ENCODE results near the gene DUOX1.

DUOX1 gene

GRCh38 chr15:45185069-45185779, 55.4 kb downstream of the DUOX1 start:
- Histone ChIP-seq H3K4me3 (ENCODE audit: low read length) (no peak overlapping the region), H3K9ac (ENCODE audit: low read length) (no peak overlapping the region), H3K36me3 (replicated peaks; ENCODE audit: low read depth, low read length) (no peaks in the 10 kb centered on the region), H3K4me2 (ENCODE audit: low read length) (no peak overlapping the region), H3K79me2 (ENCODE audit: low read length) (no peaks in the 10 kb centered on the region), H2AFZ (ENCODE audit: low read depth, low read length) (no peak overlapping the region), H3K9me3 (ENCODE audit: insufficient read depth, low read length) (no peaks in the 10 kb centered on the region), H4K20me1 (ENCODE audit: insufficient read depth, low read length) (no peaks in the 10 kb centered on the region), H3K27ac (ENCODE audit: low read length) (no peak overlapping the region), H3K4me1 (ENCODE audit: low read length) (peaks cover 3% of the 10 kb centered on the region), H3K27me3 (ENCODE audit: low read depth, low read length) (peaks cover 14% of the 10 kb centered on the region)
- TF ChIP-seq EZH2phosphoT487 (IDR thresholded peaks at IDR 0.05; ENCODE audit: low read depth) (no peak), CTCF (IDR thresholded peaks at IDR 0.05; ENCODE audit: low read depth, low read length) (no peak)

DNA sequence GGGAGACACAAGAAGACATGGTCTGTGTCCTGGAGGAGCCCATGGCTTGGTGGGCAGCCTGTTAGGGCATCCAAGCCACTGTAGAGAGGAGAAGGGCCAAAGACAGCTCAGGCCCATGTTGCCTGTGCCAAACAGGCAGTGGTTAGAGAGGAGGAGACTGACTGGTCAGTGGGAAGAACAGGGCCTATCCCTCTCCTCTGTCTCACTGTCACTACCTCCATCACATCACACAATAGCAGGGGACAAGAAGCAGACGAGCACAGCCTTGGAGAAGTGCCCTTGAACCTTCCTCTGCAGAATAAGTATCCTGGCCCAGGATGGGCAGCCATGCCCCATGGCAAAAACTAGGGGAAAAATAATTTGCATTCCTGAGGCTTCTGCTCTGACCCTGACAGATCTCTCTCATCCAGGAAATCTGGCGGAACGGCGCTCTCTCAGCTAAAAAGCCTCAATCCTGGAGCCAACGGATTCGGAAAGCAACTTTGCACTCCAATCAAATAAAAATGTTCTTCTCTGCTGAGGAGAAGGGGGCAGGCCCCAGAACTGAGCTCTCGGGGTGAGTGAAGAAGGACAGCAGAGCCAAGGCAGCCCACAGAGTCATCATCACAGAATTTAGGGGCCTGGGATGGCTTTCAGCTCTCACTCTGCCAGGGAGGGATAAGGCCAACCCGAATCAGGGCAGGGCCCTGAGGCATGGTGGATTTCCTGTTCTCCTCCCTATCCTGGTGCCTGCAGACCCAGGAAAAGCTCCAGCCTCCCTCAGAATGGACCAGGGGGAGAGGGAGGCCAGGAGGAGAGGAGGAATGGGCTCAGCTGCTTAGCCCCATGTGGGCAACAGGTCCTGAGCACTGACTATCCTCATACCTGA, 56.3 kb downstream of the DUOX1 start:
- peaks cover 19% of the 10 kb centered on the region for H3K27me3 ChIP-seq (ENCODE audit: low read depth, low read length)
- no peaks in the 10 kb centered on the region for H3K9me3 ChIP-seq (ENCODE audit: insufficient read depth, low read length)
- no peak overlapping the region for H3K9ac ChIP-seq (ENCODE audit: low read length)
- H3K27ac ChIP-seq (ENCODE audit: low read length): no peak overlapping the region
- H3K4me2 ChIP-seq (ENCODE audit: low read length): no peak overlapping the region
- no peaks in the 10 kb centered on the region for H4K20me1 ChIP-seq (ENCODE audit: insufficient read depth, low read length)
- H3K79me2 ChIP-seq (ENCODE audit: low read length): no peaks in the 10 kb centered on the region
- no peak overlapping the region for H2AFZ ChIP-seq (ENCODE audit: low read depth, low read length)
- peaks cover 3% of the 10 kb centered on the region for H3K4me1 ChIP-seq (ENCODE audit: low read length)
- H3K36me3 ChIP-seq (replicated peaks; ENCODE audit: low read depth, low read length): no peaks in the 10 kb centered on the region
- no peak overlapping the region for H3K4me3 ChIP-seq (ENCODE audit: low read length)
- TF ChIP-seq CTCF (IDR thresholded peaks at IDR 0.05; ENCODE audit: low read depth, low read length): no peak
- no peak for TF ChIP-seq EZH2phosphoT487 (IDR thresholded peaks at IDR 0.05; ENCODE audit: low read depth)

DNA sequence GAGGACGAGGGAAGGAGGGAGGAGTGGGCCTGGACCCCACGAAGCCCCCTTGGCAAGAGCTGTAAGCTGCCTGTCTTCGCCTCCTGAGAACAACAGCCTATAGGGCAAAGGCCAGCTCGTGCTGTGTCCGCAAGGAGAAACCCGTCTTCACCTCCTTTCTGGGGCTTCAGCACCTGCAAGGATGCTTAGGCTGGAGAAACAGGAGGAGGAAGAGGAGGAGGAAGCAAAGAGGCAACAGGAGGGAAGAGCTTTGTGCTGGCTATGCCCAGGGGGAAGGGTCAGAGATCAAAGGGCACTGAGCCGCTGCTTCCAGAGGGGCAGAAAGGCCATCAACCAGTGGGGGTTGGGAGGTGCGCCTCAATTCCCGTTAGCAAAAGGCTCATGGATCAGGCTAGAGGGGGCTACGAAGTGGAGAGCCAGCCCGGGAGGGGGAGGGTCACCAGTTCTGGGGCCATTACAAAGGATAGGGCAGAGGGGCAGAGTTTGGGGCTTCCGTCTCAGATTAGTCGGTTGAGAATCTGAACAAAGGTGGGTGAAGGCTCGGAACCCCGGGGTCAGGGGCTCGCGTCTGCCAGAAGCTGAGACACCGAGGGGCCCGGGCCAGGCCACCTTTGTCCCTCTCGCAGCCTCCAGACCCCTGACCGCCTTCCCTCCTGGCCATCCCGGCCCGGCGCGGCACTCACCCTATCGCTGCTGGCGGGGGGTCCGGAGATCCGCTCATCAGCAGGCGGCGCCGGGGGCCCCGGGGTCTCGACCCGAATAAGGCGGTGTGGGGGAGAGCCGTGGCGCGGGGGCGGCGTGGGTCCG, 57.2 kb downstream of the DUOX1 start:
- no peaks in the 10 kb centered on the region for H3K9me3 ChIP-seq (ENCODE audit: insufficient read depth, low read length)
- peaks cover 21% of the 10 kb centered on the region for H3K27me3 ChIP-seq (ENCODE audit: low read depth, low read length)
- no peaks in the 10 kb centered on the region for H3K79me2 ChIP-seq (ENCODE audit: low read length)
- H3K4me2 ChIP-seq (ENCODE audit: low read length): peak overlapping the region; percentile 59
- no peaks in the 10 kb centered on the region for H3K36me3 ChIP-seq (replicated peaks; ENCODE audit: low read depth, low read length)
- H3K4me1 ChIP-seq (ENCODE audit: low read length): peaks cover 3% of the 10 kb centered on the region
- H2AFZ ChIP-seq (ENCODE audit: low read depth, low read length): no peak overlapping the region
- 0 out of 2 replicates have a peak overlapping the region, but pooled peaks have one; percentile 25 for H3K9ac ChIP-seq (ENCODE audit: low read length)
- H3K27ac ChIP-seq (ENCODE audit: low read length): no peak overlapping the region
- no peaks in the 10 kb centered on the region for H4K20me1 ChIP-seq (ENCODE audit: insufficient read depth, low read length)
- peak overlapping the region; percentile 85 for H3K4me3 ChIP-seq (ENCODE audit: low read length)
- no peak for TF ChIP-seq CTCF (IDR thresholded peaks at IDR 0.05; ENCODE audit: low read depth, low read length)
- no peak for TF ChIP-seq EZH2phosphoT487 (IDR thresholded peaks at IDR 0.05; ENCODE audit: low read depth)
